ENCODE measurements around the gene IRF2. TPM values are rescaled to one million over a fixed set of nuclear protein-coding genes. Genes with fewer than 3 reads are reported as not detected.

Gene IRF2
- polyA plus RNA-seq, 6 donors from 2014 or later = 119 to 174 (median 151) TPM

- Mint-ChIP-seq H3K27me3 (no peaks in the 10 kb centered on the region), H3K27ac (peak overlapping the region in 2 of 6 donors; percentile 35 to 88), H3K4me3 (peak overlapping the region in 1 of 8 donors; percentile 53), H3K9me3 (peaks cover 0 to 1% (median 0%) of the 10 kb centered on the region in 7 donors), H3K36me3 (peaks cover 0 to 24% of the 10 kb centered on the region in 2 donors), H3K4me1 (peaks cover 23 to 32% (median 27%) of the 10 kb centered on the region in 3 donors)
- ATAC-seq (ENCODE audit: low read depth in 2 of 2) = no peak
- no peak for DNase-seq
These were observed 110.0 kb downstream of the IRF2 start for GRCh38 chr4:184364100-184364921.

GRCh38 chr4:184363258-184363657, 111.1 kb downstream of the IRF2 start:
- Mint-ChIP-seq H3K9me3 (peaks cover 0 to 1% (median 0%) of the 10 kb centered on the region in 7 donors), H3K27ac (no peak overlapping the region), H3K27me3 (no peaks in the 10 kb centered on the region), H3K4me1 (peaks cover 13 to 26% (median 17%) of the 10 kb centered on the region in 3 donors), H3K4me3 (no peak overlapping the region), H3K36me3 (peaks cover 0 to 14% of the 10 kb centered on the region in 2 donors)
- ATAC-seq (ENCODE audit: low read depth in 2 of 2) (no peak), DNase-seq (no peak)

- Mint-ChIP-seq H3K27ac (no peak overlapping the region), H3K4me3 (no peak overlapping the region), H3K4me1 (peaks cover 8 to 21% (median 10%) of the 10 kb centered on the region in 3 donors), H3K9me3 (peaks cover 0 to 8% (median 3%) of the 10 kb centered on the region in 7 donors), H3K27me3 (no peaks in the 10 kb centered on the region), H3K36me3 (peaks cover 6 to 18% of the 10 kb centered on the region in 2 donors)
- DNase-seq (no peak), ATAC-seq (ENCODE audit: low read depth in 2 of 2) (no peak)
These were observed 112.0 kb downstream of the IRF2 start for GRCh38 chr4:184362396-184362795.

GRCh38 chr4:184361443-184361842, 112.9 kb downstream of the IRF2 start:
- H3K27me3 Mint-ChIP-seq = no peaks in the 10 kb centered on the region
- H3K36me3 Mint-ChIP-seq = peaks cover 7 to 16% of the 10 kb centered on the region in 2 donors
- peak overlapping the region in 1 of 8 donors; percentile 50 for H3K4me3 Mint-ChIP-seq
- H3K9me3 Mint-ChIP-seq = peaks cover 0 to 9% (median 3%) of the 10 kb centered on the region in 7 donors
- H3K27ac Mint-ChIP-seq = no peak overlapping the region
- peaks cover 6 to 19% (median 9%) of the 10 kb centered on the region in 3 donors for H3K4me1 Mint-ChIP-seq
- no peak for ATAC-seq (ENCODE audit: low read depth in 2 of 2)
- no peak for DNase-seq

- ATAC-seq (ENCODE audit: low read depth in 2 of 2) (no peak), DNase-seq (no peak)
- H3K36me3 Mint-ChIP-seq = peaks cover 7 to 12% of the 10 kb centered on the region in 2 donors
- no peak overlapping the region for H3K4me3 Mint-ChIP-seq
- H3K27me3 Mint-ChIP-seq = no peaks in the 10 kb centered on the region
- H3K9me3 Mint-ChIP-seq = peaks cover 0 to 9% (median 5%) of the 10 kb centered on the region in 7 donors
- no peak overlapping the region for H3K27ac Mint-ChIP-seq
- peaks cover 16 to 23% (median 23%) of the 10 kb centered on the region in 3 donors for H3K4me1 Mint-ChIP-seq
These were observed 114.5 kb downstream of the IRF2 start for GRCh38 chr4:184359888-184360287.

- Mint-ChIP-seq H3K4me1 (peaks cover 25 to 33% (median 26%) of the 10 kb centered on the region in 3 donors), H3K27ac (no peak overlapping the region), H3K9me3 (peaks cover 0 to 9% (median 5%) of the 10 kb centered on the region in 7 donors), H3K27me3 (no peaks in the 10 kb centered on the region), H3K36me3 (peaks cover 7 to 12% of the 10 kb centered on the region in 2 donors), H3K4me3 (no peak overlapping the region)
- no peak for ATAC-seq (ENCODE audit: low read depth in 2 of 2)
- DNase-seq = no peak
These were observed 115.7 kb downstream of the IRF2 start for GRCh38 chr4:184358521-184359232.

GRCh38 chr4:184357772-184358171, 116.6 kb downstream of the IRF2 start:
- H3K27ac Mint-ChIP-seq = peak overlapping the region in 1 of 6 donors; percentile 50
- ATAC-seq (ENCODE audit: low read depth in 2 of 2) (no peak), DNase-seq (no peak)
- H3K9me3 Mint-ChIP-seq = peaks cover 0 to 9% (median 5%) of the 10 kb centered on the region in 7 donors
- H3K36me3 Mint-ChIP-seq = peaks cover 7 to 12% of the 10 kb centered on the region in 2 donors
- H3K27me3 Mint-ChIP-seq = no peaks in the 10 kb centered on the region
- peaks cover 34 to 42% (median 35%) of the 10 kb centered on the region in 3 donors for H3K4me1 Mint-ChIP-seq
- no peak overlapping the region for H3K4me3 Mint-ChIP-seq

- Mint-ChIP-seq H3K4me3 (no peak overlapping the region), H3K9me3 (peaks cover 0 to 9% (median 5%) of the 10 kb centered on the region in 7 donors), H3K36me3 (peaks cover 7 to 8% of the 10 kb centered on the region in 2 donors), H3K27me3 (no peaks in the 10 kb centered on the region), H3K27ac (no peak overlapping the region), H3K4me1 (peaks cover 31 to 47% (median 33%) of the 10 kb centered on the region in 3 donors)
- no peak for DNase-seq
- no peak for ATAC-seq (ENCODE audit: low read depth in 2 of 2)
These were observed 117.2 kb downstream of the IRF2 start for GRCh38 chr4:184357165-184357564.

- H3K36me3 Mint-ChIP-seq = peaks cover 7 to 8% of the 10 kb centered on the region in 2 donors
These were observed 118.0 kb downstream of the IRF2 start for GRCh38 chr4:184356366-184356765.

GRCh38 chr4:184355857-184356256, 118.5 kb downstream of the IRF2 start:
- Mint-ChIP-seq H3K9me3 (peaks cover 0 to 9% (median 5%) of the 10 kb centered on the region in 7 donors), H3K36me3 (peaks cover 7 to 8% of the 10 kb centered on the region in 2 donors), H3K4me3 (no peak overlapping the region), H3K27me3 (no peaks in the 10 kb centered on the region), H3K4me1 (peaks cover 30 to 50% (median 37%) of the 10 kb centered on the region in 3 donors), H3K27ac (peak overlapping the region in 3 of 6 donors; percentile 54 to 87 (median 61))
- ATAC-seq (ENCODE audit: low read depth in 2 of 2) (no peak), DNase-seq (no peak)

More at GRCh38 chr4:184356366-184356765, 118.0 kb downstream of the IRF2 start:
- Mint-ChIP-seq H3K27ac (peak overlapping the region in 5 of 6 donors; percentile 29 to 76 (median 54)), H3K27me3 (no peaks in the 10 kb centered on the region), H3K9me3 (peaks cover 0 to 9% (median 5%) of the 10 kb centered on the region in 7 donors), H3K4me3 (peak overlapping the region in 1 of 8 donors; percentile 21), H3K4me1 (peaks cover 30 to 50% (median 37%) of the 10 kb centered on the region in 3 donors)
- ATAC-seq (ENCODE audit: low read depth in 2 of 2) = no peak
- no peak for DNase-seq

- no peaks in the 10 kb centered on the region for H3K27me3 Mint-ChIP-seq
- DNase-seq (peak; percentile 37), ATAC-seq (ENCODE audit: low read depth in 2 of 2) (peak; percentile 79 to 83)
- peak overlapping the region in 5 of 6 donors; percentile 9 to 96 (median 87) for H3K27ac Mint-ChIP-seq
- peaks cover 7 to 8% of the 10 kb centered on the region in 2 donors for H3K36me3 Mint-ChIP-seq
- peak overlapping the region in 6 of 8 donors; percentile 5 to 50 (median 23) for H3K4me3 Mint-ChIP-seq
- H3K4me1 Mint-ChIP-seq = peaks cover 30 to 53% (median 39%) of the 10 kb centered on the region in 3 donors
- H3K9me3 Mint-ChIP-seq = peaks cover 0 to 9% (median 5%) of the 10 kb centered on the region in 7 donors
These were observed 119.2 kb downstream of the IRF2 start for GRCh38 chr4:184355111-184355604.

- peaks cover 0 to 6% (median 0%) of the 10 kb centered on the region in 3 donors for H3K27me3 Mint-ChIP-seq
- H3K4me3 Mint-ChIP-seq = peak overlapping the region in 1 of 8 donors; percentile 16
- peaks cover 49 to 75% (median 62%) of the 10 kb centered on the region in 3 donors for H3K4me1 Mint-ChIP-seq
- no peak for ATAC-seq (ENCODE audit: low read depth in 2 of 2)
- H3K9me3 Mint-ChIP-seq = peaks cover 0 to 8% (median 5%) of the 10 kb centered on the region in 7 donors
- peak overlapping the region in 1 of 6 donors; percentile 26 for H3K27ac Mint-ChIP-seq
- no peak for DNase-seq
- H3K36me3 Mint-ChIP-seq = peaks cover 6% of the 10 kb centered on the region in 2 donors
These were observed 121.5 kb downstream of the IRF2 start for GRCh38 chr4:184352891-184353290.

All from naive B cell (primary cell).